ENCODE measurements around the gene XCL1. TPM values are rescaled to one million over a fixed set of nuclear protein-coding genes. Genes with fewer than 3 reads are reported as not detected.

XCL1 gene
- total RNA-seq, 1 donor from 2014 or later, result not detected

- H3K36me3 Mint-ChIP-seq, result no peaks in the 10 kb centered on the region
- Histone ChIP-seq H3K4me2 (no peak overlapping the region), H3K36me3 (no peaks in the 10 kb centered on the region), H3K4me1 (peaks cover 23% of the 10 kb centered on the region), H3K9ac (no peak overlapping the region), H4K20me1 (ENCODE audit: low read depth) (no peaks in the 10 kb centered on the region), H3K9me3 (ENCODE audit: low read depth) (no peaks in the 10 kb centered on the region), H3K27me3 (no peaks in the 10 kb centered on the region), H3K4me3 (no peak overlapping the region), H3K79me2 (ENCODE audit: low read depth) (no peaks in the 10 kb centered on the region), H3K27ac (no peak overlapping the region), H2AFZ (replicated peaks) (peak overlapping the region; percentile 82), H3F3A (ENCODE audit: low read depth) (no peaks in the 10 kb centered on the region)
- H3K27ac Mint-ChIP-seq, result peak overlapping the region; percentile 77
- H3K9me3 Mint-ChIP-seq, result no peaks in the 10 kb centered on the region
- no peak overlapping the region for H3K4me3 Mint-ChIP-seq
- H3K27me3 Mint-ChIP-seq (ENCODE audit: insufficient read depth, low read depth), result no peaks in the 10 kb centered on the region
- TF ChIP-seq EZH2phosphoT487 (IDR thresholded peaks at IDR 0.05) (no peak), CTCF (IDR thresholded peaks at IDR 0.05) (no peak), EZH2 (IDR thresholded peaks at IDR 0.05) (no peak)
- peaks cover 45% of the 10 kb centered on the region for H3K4me1 Mint-ChIP-seq
- no peak for DNase-seq (ENCODE audit: low spot score)
These were observed 37.8 kb downstream of the XCL1 start for GRCh38 chr1:168614235-168614634.

GRCh38 chr1:168615965-168616364 is 39.6 kb downstream of the XCL1 start:
- Histone ChIP-seq H3K9me3 (ENCODE audit: low read depth) (no peaks in the 10 kb centered on the region), H3K4me3 (no peak overlapping the region), H3K36me3 (no peaks in the 10 kb centered on the region), H3K27me3 (no peaks in the 10 kb centered on the region), H3K79me2 (ENCODE audit: low read depth) (no peaks in the 10 kb centered on the region), H4K20me1 (ENCODE audit: low read depth) (no peaks in the 10 kb centered on the region), H3K27ac (no peak overlapping the region), H3K4me2 (no peak overlapping the region), H3K4me1 (peaks cover 15% of the 10 kb centered on the region), H2AFZ (replicated peaks) (no peak overlapping the region), H3F3A (ENCODE audit: low read depth) (no peaks in the 10 kb centered on the region), H3K9ac (no peak overlapping the region)
- DNase-seq (ENCODE audit: low spot score), result no peak
- TF ChIP-seq EZH2phosphoT487 (IDR thresholded peaks at IDR 0.05) (no peak), CTCF (IDR thresholded peaks at IDR 0.05) (no peak), EZH2 (IDR thresholded peaks at IDR 0.05) (no peak)
- Mint-ChIP-seq H3K27me3 (ENCODE audit: insufficient read depth, low read depth) (no peaks in the 10 kb centered on the region), H3K27ac (no peak overlapping the region), H3K36me3 (no peaks in the 10 kb centered on the region), H3K4me3 (no peak overlapping the region), H3K9me3 (no peaks in the 10 kb centered on the region), H3K4me1 (peaks cover 30% of the 10 kb centered on the region)

GRCh38 chr1:168617974-168618750 is 41.8 kb downstream of the XCL1 start:
- peaks cover 21% of the 10 kb centered on the region for H3K4me1 Mint-ChIP-seq
- H3K9ac ChIP-seq, result no peak overlapping the region
- TF ChIP-seq EZH2phosphoT487 (IDR thresholded peaks at IDR 0.05) (no peak), EZH2 (IDR thresholded peaks at IDR 0.05) (no peak), CTCF (IDR thresholded peaks at IDR 0.05) (no peak)

More at GRCh38 chr1:168617974-168618750, 41.8 kb downstream of the XCL1 start:
- H2AFZ ChIP-seq (replicated peaks), result no peak overlapping the region
- no peaks in the 10 kb centered on the region for H3K9me3 Mint-ChIP-seq
- H3K27me3 Mint-ChIP-seq (ENCODE audit: insufficient read depth, low read depth), result no peaks in the 10 kb centered on the region
- no peaks in the 10 kb centered on the region for H3K79me2 ChIP-seq (ENCODE audit: low read depth)
- H3K4me3 Mint-ChIP-seq, result no peak overlapping the region
- DNase-seq (ENCODE audit: low spot score), result no peak
- H3K27ac Mint-ChIP-seq, result no peak overlapping the region
- no peak overlapping the region for H3K27ac ChIP-seq
- H3K4me1 ChIP-seq, result peaks cover 15% of the 10 kb centered on the region
- no peak overlapping the region for H3K4me3 ChIP-seq
- H4K20me1 ChIP-seq (ENCODE audit: low read depth), result no peaks in the 10 kb centered on the region
- no peaks in the 10 kb centered on the region for H3K36me3 ChIP-seq
- H3K4me2 ChIP-seq, result no peak overlapping the region
- no peaks in the 10 kb centered on the region for H3K9me3 ChIP-seq (ENCODE audit: low read depth)
- H3K36me3 Mint-ChIP-seq, result no peaks in the 10 kb centered on the region
- H3K27me3 ChIP-seq, result no peaks in the 10 kb centered on the region
- H3F3A ChIP-seq (ENCODE audit: low read depth), result no peaks in the 10 kb centered on the region

Data from neural progenitor cell (in vitro differentiated cells).